ENCODE data around the gene GAST.

DNA sequence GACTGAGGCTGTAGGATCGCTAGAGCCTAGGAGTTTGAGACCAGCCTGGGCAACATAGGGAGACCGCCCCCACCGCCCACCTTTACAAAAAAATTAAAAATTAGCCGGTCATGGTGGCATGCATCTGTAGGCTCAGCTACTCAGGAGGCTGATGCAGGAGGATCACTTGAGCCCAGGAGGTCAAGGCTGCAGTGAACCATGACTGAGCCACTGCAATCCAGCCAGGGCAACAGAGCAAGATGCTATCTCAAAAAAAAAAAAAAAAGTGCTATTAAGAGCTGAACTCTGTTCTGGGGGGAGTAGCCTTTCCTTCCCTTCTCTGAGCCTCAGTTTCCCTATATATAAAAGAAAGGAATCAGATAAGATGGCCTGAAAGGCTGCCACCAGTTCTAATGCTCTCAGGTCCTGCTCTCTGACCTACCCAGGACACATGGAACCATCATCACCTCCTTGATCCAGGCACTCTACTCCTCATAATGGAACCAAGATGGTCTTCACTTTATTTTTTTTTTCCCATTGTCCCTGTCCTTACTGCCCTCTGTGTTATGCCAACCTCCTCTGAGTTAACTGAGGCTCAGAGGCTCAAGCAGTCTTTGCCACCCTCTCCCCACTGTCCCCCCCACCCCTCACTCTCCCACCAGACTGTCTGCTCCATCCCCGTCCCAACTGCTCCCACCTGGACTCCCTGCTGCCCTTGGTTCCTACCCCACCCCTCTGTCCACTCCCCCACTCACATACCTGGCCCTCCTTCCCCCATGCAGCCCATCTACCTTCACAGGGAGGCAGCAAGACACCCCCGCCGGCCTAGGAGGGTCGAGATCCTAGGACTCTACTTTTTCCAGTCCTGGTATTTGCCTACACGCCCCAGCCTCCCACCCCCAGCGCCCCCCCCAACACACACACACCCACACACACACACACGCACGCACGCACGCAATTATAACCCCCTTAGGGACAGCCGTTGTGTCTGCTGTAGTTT, 47.3 kb upstream of the GAST start:
- TF ChIP-seq, protein P1, sequence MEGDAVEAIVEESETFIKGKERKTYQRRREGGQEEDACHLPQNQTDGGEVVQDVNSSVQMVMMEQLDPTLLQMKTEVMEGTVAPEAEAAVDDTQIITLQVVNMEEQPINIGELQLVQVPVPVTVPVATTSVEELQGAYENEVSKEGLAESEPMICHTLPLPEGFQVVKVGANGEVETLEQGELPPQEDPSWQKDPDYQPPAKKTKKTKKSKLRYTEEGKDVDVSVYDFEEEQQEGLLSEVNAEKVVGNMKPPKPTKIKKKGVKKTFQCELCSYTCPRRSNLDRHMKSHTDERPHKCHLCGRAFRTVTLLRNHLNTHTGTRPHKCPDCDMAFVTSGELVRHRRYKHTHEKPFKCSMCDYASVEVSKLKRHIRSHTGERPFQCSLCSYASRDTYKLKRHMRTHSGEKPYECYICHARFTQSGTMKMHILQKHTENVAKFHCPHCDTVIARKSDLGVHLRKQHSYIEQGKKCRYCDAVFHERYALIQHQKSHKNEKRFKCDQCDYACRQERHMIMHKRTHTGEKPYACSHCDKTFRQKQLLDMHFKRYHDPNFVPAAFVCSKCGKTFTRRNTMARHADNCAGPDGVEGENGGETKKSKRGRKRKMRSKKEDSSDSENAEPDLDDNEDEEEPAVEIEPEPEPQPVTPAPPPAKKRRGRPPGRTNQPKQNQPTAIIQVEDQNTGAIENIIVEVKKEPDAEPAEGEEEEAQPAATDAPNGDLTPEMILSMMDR (conservative IDR thresholded peaks at IDR 0.05; ENCODE audit: low read depth, low read length), result no peak
- TF ChIP-seq POLR2A (IDR thresholded peaks at IDR 0.05; ENCODE audit: low read depth, low read length) (no peak), RAD21 (IDR thresholded peaks at IDR 0.05; ENCODE audit: low read length) (no peak), NFE2L2 (IDR thresholded peaks at IDR 0.05; ENCODE audit: low read depth, low read length) (no peak), RCOR1 (IDR thresholded peaks at IDR 0.05; ENCODE audit: insufficient replicate concordance, low read length) (no peak), CHD1 (IDR thresholded peaks at IDR 0.05; ENCODE audit: low read depth, low read length) (no peak), CEBPB (IDR thresholded peaks at IDR 0.05; ENCODE audit: low read depth, low read length) (no peak), MAFK (IDR thresholded peaks at IDR 0.05; ENCODE audit: low read depth, low read length) (no peak), SMC3 (IDR thresholded peaks at IDR 0.05; ENCODE audit: low read depth, low read length) (no peak), RFX5 (IDR thresholded peaks at IDR 0.05; ENCODE audit: low read depth, low read length) (no peak), MXI1 (IDR thresholded peaks at IDR 0.05; ENCODE audit: borderline replicate concordance, low read depth, low read length) (no peak)
- TF ChIP-seq, protein P2, sequence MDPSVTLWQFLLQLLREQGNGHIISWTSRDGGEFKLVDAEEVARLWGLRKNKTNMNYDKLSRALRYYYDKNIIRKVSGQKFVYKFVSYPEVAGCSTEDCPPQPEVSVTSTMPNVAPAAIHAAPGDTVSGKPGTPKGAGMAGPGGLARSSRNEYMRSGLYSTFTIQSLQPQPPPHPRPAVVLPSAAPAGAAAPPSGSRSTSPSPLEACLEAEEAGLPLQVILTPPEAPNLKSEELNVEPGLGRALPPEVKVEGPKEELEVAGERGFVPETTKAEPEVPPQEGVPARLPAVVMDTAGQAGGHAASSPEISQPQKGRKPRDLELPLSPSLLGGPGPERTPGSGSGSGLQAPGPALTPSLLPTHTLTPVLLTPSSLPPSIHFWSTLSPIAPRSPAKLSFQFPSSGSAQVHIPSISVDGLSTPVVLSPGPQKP (IDR thresholded peaks at IDR 0.05; ENCODE audit: borderline replicate concordance, low read depth, low read length), result no peak
- TF ChIP-seq, protein P3, sequence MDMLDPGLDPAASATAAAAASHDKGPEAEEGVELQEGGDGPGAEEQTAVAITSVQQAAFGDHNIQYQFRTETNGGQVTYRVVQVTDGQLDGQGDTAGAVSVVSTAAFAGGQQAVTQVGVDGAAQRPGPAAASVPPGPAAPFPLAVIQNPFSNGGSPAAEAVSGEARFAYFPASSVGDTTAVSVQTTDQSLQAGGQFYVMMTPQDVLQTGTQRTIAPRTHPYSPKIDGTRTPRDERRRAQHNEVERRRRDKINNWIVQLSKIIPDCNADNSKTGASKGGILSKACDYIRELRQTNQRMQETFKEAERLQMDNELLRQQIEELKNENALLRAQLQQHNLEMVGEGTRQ (IDR thresholded peaks at IDR 0.05; ENCODE audit: low read depth, low read length), result no peak
